Spleen (tissue), 11 donors: Measurements from ENCODE around the gene GPRC5B. TPM values are rescaled to one million over a fixed set of nuclear protein-coding genes. Genes with fewer than 3 reads are reported as not detected.

ENCODE experiments used
- DNase-seq: peaks from one replicate; pipeline ENCODE4 v3.0.0-alpha.2; 2020
- H3K27ac ChIP-seq, 8 donors: fragments of 200-600 bp; sonication (generic) in 7 of 8; 1 replicate in 4 of 8; 2 replicates in 4 of 8; pipeline versions ENCODE4 v1.5.0 to v1.8.0; 2016 to 2021; ENCODE audit warnings: inconsistent platforms in 4 of 8, mild to moderate bottlenecking in 4 of 8, moderate library complexity in 1 of 8
- H3K27me3 ChIP-seq, 7 donors: fragments of 200-600 bp; sonication (generic) in 6 of 7; replicated peaks in 1 of 7; 1 replicate in 4 of 7; 2 replicates in 3 of 7; pipeline versions ENCODE4 v1.5.0 to v1.8.0; 2016 to 2021; ENCODE audit warnings: inconsistent platforms in 3 of 7, mild to moderate bottlenecking in 1 of 7
- H3K36me3 ChIP-seq, 6 donors: fragments of 200-600 bp; sonication (generic) in 5 of 6; 1 replicate in 4 of 6; 2 replicates in 2 of 6; pipeline versions ENCODE4 v1.5.0 to v1.8.0; 2016 to 2021; ENCODE audit warnings: inconsistent platforms in 2 of 6
- H3K4me1 ChIP-seq, 6 donors: fragments of 200-600 bp; sonication (generic) in 5 of 6; 1 replicate in 3 of 6; 2 replicates in 3 of 6; pipeline versions ENCODE4 v1.5.0 to v1.8.0; 2016 to 2021; ENCODE audit warnings: inconsistent platforms in 3 of 6
- H3K4me3 ChIP-seq, 8 donors: fragments of 200-600 bp; sonication (generic) in 7 of 8; 1 replicate in 4 of 8; 2 replicates in 4 of 8; pipeline versions ENCODE4 v1.5.0 to v1.8.0; 2016 to 2021; ENCODE audit warnings: inconsistent platforms in 4 of 8, mild to moderate bottlenecking in 4 of 8, moderate library complexity in 2 of 8
- H3K9me3 ChIP-seq, 8 donors: fragments of 200-600 bp; sonication (generic) in 7 of 8; 1 replicate in 4 of 8; 2 replicates in 4 of 8; pipeline versions ENCODE4 v1.5.0 to v1.8.0; 2016 to 2021; ENCODE audit warnings: inconsistent platforms in 4 of 8
- CTCF ChIP-seq, 11 experiments: fragments of 200-600 bp in 7 of 11; fragments of 450-650 bp in 4 of 11; sonication (generic) in 4 of 11; IDR thresholded peaks in 8 of 11; conservative IDR thresholded peaks in 3 of 11; 1 replicate in 7 of 11; 2 replicates in 4 of 11; pipeline versions ENCODE4 v1.4.0 to v1.8.0; 2016 to 2021; ENCODE audit warnings: antibody characterized with exemption in 11 of 11, inconsistent platforms in 4 of 11, mild to moderate bottlenecking in 1 of 11
- POLR2A ChIP-seq, 3 donors: fragments of 450-650 bp; IDR thresholded peaks; one replicate each; pipeline ENCODE4 v1.5.1; 2017; ENCODE audit warnings: antibody characterized with exemption in 3 of 3, mild to moderate bottlenecking in 1 of 3
- POLR2AphosphoS5 ChIP-seq, 3 donors: sonication (generic); formaldehyde crosslinking; IDR thresholded peaks; one replicate each; pipeline ENCODE4 v1.5.1; 2017; ENCODE audit warnings: antibody characterized with exemption in 3 of 3
- WGBS, 5 donors: extraction: QIAGEN DNeasy Blood & Tissue Kit in 3 of 5; methylation state at CpG; one replicate each; pipeline versions ENCODE4 v1.1.5 to v1.1.7; 2013 to 2018; 5-methylcytosine and 5-hydroxymethylcytosine counted together
- intact Hi-C: fragments of 100-400 bp; cut with DNase I; formaldehyde crosslinking; loops from one replicate; pipeline ENCODE4 v1.15.0; 2023; ENCODE audit warnings: low total_unique reads
- polyA plus RNA-seq, 3 donors: library from polyadenylated mRNA; stranded (reverse); fragments of 200-250 nt; gene quantifications; one replicate each; pipeline ENCODE4 v1.2.1, GENCODE V29; 2013
- total RNA-seq, 7 donors: library from RNA; depleted of rRNA in 3 of 7; stranded (reverse); fragments of >200 nt in 3 of 7; fragmentation: NEBNext Ultra II Directional in 4 of 7; extraction: Animal tissue kit (Norgen Biotek cat#: 25700) in 4 of 7; gene quantifications; one replicate each; pipeline versions ENCODE4 v1.1.0 to v1.2.1, GENCODE V29; 2016 to 2021
- donor health status: healthy with polysubstance abuse.
- donor health status: DM: no; HTN: no; CAD: no; lungs with moderate emphysema.
- donor health status: DM: no; HTN: no; CAD: no.
- donor health status: Bipolar disorder and iron deficiency.
- donor health status: healthy.
- donor health status: DM: no; HTN: no; CAD: no.
- donor health status: DM: yes; HTN: yes; CAD: no.

Gene GPRC5B
- total and polyA plus RNA-seq, 10 donors = 4.0 to 8.6 (median 6.5) TPM

GRCh38 chr16:19911747-19912454 lies 27.3 kb upstream of the GPRC5B start:
- no peaks in the 10 kb centered on the region for H3K36me3 ChIP-seq
- no peak for TF ChIP-seq CTCF (IDR thresholded peaks at IDR 0.05 in 8 of 11, conservative IDR thresholded peaks at IDR 0.05 in 3 of 11)
- no peak for TF ChIP-seq POLR2A (IDR thresholded peaks at IDR 0.05)
- TF ChIP-seq POLR2AphosphoS5 (IDR thresholded peaks at IDR 0.05) = no peak
- no peak for DNase-seq
- H3K27ac ChIP-seq = no peak overlapping the region
- no peak overlapping the region for H3K4me3 ChIP-seq
- intact Hi-C loops = no loop called here
- peaks cover 0 to 12% (median 0%) of the 10 kb centered on the region in 8 donors for H3K9me3 ChIP-seq
- H3K4me1 ChIP-seq = peaks cover 0 to 8% (median 5%) of the 10 kb centered on the region in 6 donors
- peaks cover 0 to 51% (median 9%) of the 10 kb centered on the region in 7 donors for H3K27me3 ChIP-seq
- WGBS, 5 donors = 44 to 57% (median 53%) methylated on average over 8 of the region's 8 CpGs

- Histone ChIP-seq H3K4me1 (peaks cover 0 to 8% (median 5%) of the 10 kb centered on the region in 6 donors), H3K9me3 (peaks cover 0 to 12% (median 0%) of the 10 kb centered on the region in 8 donors), H3K27ac (no peak overlapping the region), H3K36me3 (no peaks in the 10 kb centered on the region), H3K27me3 (peaks cover 0 to 55% (median 9%) of the 10 kb centered on the region in 7 donors), H3K4me3 (no peak overlapping the region)
- WGBS, 5 donors = 74 to 93% (median 81%) methylated on average over 2 of the region's 2 CpGs
- TF ChIP-seq CTCF (IDR thresholded peaks at IDR 0.05 in 8 of 11, conservative IDR thresholded peaks at IDR 0.05 in 3 of 11) = no peak
- TF ChIP-seq POLR2AphosphoS5 (IDR thresholded peaks at IDR 0.05) = no peak
- no peak for TF ChIP-seq POLR2A (IDR thresholded peaks at IDR 0.05)
- DNase-seq = no peak
- intact Hi-C loops = no loop called here
These were observed 26.6 kb upstream of the GPRC5B start for GRCh38 chr16:19911204-19911603.

- Histone ChIP-seq H3K27me3 (peaks cover 0 to 58% (median 9%) of the 10 kb centered on the region in 7 donors), H3K4me1 (peaks cover 0 to 8% (median 5%) of the 10 kb centered on the region in 6 donors), H3K27ac (no peak overlapping the region), H3K4me3 (no peak overlapping the region), H3K36me3 (no peaks in the 10 kb centered on the region), H3K9me3 (peaks cover 0 to 12% (median 0%) of the 10 kb centered on the region in 8 donors)
- intact Hi-C loops = loop anchor here (5.0 kb wide), 2 partner anchors 392 to 477 kb away; no protein-coding TSS in a partner anchor
- WGBS, 5 donors = 71 to 86% (median 75%) methylated on average over 2 of the region's 2 CpGs
- TF ChIP-seq POLR2A (IDR thresholded peaks at IDR 0.05) (no peak), POLR2AphosphoS5 (IDR thresholded peaks at IDR 0.05) (no peak), CTCF (IDR thresholded peaks at IDR 0.05 in 8 of 11, conservative IDR thresholded peaks at IDR 0.05 in 3 of 11) (no peak)
- no peak for DNase-seq
These were observed 25.2 kb upstream of the GPRC5B start for GRCh38 chr16:19909750-19910322.

GRCh38 chr16:19908921-19909320 lies 24.3 kb upstream of the GPRC5B start:
- H3K27me3 ChIP-seq = peaks cover 0 to 58% (median 9%) of the 10 kb centered on the region in 7 donors
- 63 to 79% (median 71%) methylated on average over 1 of the region's 1 CpG for WGBS, 5 donors
- peaks cover 0 to 8% (median 5%) of the 10 kb centered on the region in 6 donors for H3K4me1 ChIP-seq
- TF ChIP-seq CTCF (IDR thresholded peaks at IDR 0.05 in 8 of 11, conservative IDR thresholded peaks at IDR 0.05 in 3 of 11) = no peak
- no peak for TF ChIP-seq POLR2AphosphoS5 (IDR thresholded peaks at IDR 0.05)
- no peak for TF ChIP-seq POLR2A (IDR thresholded peaks at IDR 0.05)
- no peaks in the 10 kb centered on the region for H3K36me3 ChIP-seq
- no peak overlapping the region for H3K4me3 ChIP-seq
- intact Hi-C loops = loop anchor here (5.0 kb wide), 2 partner anchors 393 to 478 kb away; no protein-coding TSS in a partner anchor
- H3K27ac ChIP-seq = no peak overlapping the region
- DNase-seq = no peak
- H3K9me3 ChIP-seq = peaks cover 0 to 12% (median 0%) of the 10 kb centered on the region in 8 donors
